GM12891 (cell line): ENCODE results near the gene SLC44A3.

Source experiments
- PAX5 ChIP-seq: IDR thresholded peaks from 2 replicates; pipeline ENCODE4 v1.6.1; 2011; ENCODE audit warnings: low read length, moderate library complexity, mild to moderate bottlenecking; ENCODE audit not compliant: insufficient read depth, severe bottlenecking
- POLR2A ChIP-seq: IDR thresholded peaks from 2 replicates; pipeline ENCODE4 v1.6.1; 2011; ENCODE audit warnings: low read depth, low read length, control low read depth
- POLR2AphosphoS5 ChIP-seq: IDR thresholded peaks from 2 replicates; pipeline ENCODE4 v1.6.1; 2011; ENCODE audit warnings: low read depth, low read length, control low read depth
- POU2F2 ChIP-seq: IDR thresholded peaks from 2 replicates; pipeline ENCODE4 v1.6.1; 2011; ENCODE audit warnings: low read depth, mild to moderate bottlenecking, control low read depth, low read length, moderate library complexity
- SPI1 ChIP-seq: IDR thresholded peaks from 2 replicates; pipeline ENCODE4 v1.6.1; 2011; ENCODE audit warnings: low read depth, low read length, control low read depth
- TAF1 ChIP-seq: IDR thresholded peaks from 2 replicates; pipeline ENCODE4 v1.6.1; 2011; ENCODE audit warnings: low read depth, low read length, control low read depth

- TF ChIP-seq POLR2A, result no peak
- no peak for TF ChIP-seq POLR2AphosphoS5
- no peak for TF ChIP-seq TAF1
- no peak for TF ChIP-seq POU2F2
- no peak for TF ChIP-seq PAX5
- no peak for TF ChIP-seq SPI1
These were observed 29.5 kb upstream of the SLC44A3 start for GRCh38 chr1:94790670-94791069.
